Measurements from ENCODE around the gene IL31.

GRCh38 chr12:122130150-122130549 lies 43.9 kb downstream of the IL31 start:
- TF ChIP-seq CTCF (conservative IDR thresholded peaks at IDR 0.05; ENCODE audit: low read length) (no peak), EZH2phosphoT487 (IDR thresholded peaks at IDR 0.05; ENCODE audit: borderline replicate concordance, low read depth, low read length) (no peak)

Data from OCI-LY7 (cell line).